GM18502 (cell line): Measurements from ENCODE around the gene CNGA4.
"Not testable (repeated sequence)": the region's sequence is repeated elsewhere in the genome, so short reads cannot be mapped to it uniquely, and the experiment has no call there.

Experiments
- ATAC-seq: cut with Tn5 transposase; IDR thresholded peaks from one replicate; pipeline ENCODE4 v1.9.1; 2021; ENCODE audit warnings: mild to moderate bottlenecking; ENCODE audit not compliant: unreplicated experiment, poor library complexity

CNGA4 gene

DNA sequence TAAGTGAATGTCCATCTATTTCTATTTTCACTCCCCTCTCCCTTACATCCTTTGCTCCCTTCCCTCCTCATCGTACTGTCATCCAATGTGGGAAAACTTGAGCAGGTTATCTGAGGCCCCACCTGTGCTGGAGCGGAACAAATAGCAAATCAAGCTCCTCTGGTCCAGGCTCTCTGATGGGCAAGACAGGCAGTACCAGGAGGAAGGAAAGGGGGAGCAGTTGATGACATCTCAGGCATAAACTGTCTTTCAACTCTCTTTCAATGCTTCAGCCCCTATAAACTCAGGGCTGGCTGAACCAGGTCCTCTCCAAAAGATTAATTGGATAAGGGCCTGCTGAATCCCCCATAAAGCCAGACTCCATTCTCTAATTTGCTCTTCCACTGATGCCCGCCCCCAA lies 19.3 kb downstream of the CNGA4 start:
- no peak for ATAC-seq

DNA sequence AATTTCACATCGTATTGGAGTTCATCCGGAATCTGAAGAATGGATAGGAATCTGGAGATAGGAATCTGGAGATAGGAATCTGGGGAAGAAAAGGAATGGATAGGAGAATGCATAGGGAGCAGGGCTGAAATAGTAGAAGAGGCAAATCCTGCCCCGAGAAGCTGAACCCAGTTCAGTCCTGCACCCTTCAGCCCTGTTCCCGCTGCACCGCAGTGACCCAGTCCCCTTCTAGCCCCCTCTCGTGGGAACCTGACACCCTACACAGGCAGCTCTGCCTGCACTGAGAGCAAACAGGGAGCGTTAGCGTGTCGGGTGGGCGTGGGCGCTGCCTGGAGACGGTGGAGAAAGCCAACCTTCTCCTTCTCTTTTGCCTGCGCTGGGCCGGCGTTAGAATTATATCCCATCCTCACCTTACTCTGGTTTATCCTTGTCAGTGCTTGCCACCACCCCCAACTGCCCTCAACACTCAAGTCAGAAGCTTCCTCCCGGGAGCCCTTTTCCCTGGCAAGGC lies 19.7 kb downstream of the CNGA4 start:
- ATAC-seq = no peak

- ATAC-seq = no peak
These were observed 21.4 kb downstream of the CNGA4 start for GRCh38 chr11:6260207-6260726.

GRCh38 chr11:6263662-6264061 lies 24.8 kb downstream of the CNGA4 start:
- no peak for ATAC-seq

GRCh38 chr11:6268820-6269219 lies 29.9 kb downstream of the CNGA4 start:
- no peak for ATAC-seq

GRCh38 chr11:6269994-6270393 lies 31.1 kb downstream of the CNGA4 start:
- no peak for ATAC-seq

DNA sequence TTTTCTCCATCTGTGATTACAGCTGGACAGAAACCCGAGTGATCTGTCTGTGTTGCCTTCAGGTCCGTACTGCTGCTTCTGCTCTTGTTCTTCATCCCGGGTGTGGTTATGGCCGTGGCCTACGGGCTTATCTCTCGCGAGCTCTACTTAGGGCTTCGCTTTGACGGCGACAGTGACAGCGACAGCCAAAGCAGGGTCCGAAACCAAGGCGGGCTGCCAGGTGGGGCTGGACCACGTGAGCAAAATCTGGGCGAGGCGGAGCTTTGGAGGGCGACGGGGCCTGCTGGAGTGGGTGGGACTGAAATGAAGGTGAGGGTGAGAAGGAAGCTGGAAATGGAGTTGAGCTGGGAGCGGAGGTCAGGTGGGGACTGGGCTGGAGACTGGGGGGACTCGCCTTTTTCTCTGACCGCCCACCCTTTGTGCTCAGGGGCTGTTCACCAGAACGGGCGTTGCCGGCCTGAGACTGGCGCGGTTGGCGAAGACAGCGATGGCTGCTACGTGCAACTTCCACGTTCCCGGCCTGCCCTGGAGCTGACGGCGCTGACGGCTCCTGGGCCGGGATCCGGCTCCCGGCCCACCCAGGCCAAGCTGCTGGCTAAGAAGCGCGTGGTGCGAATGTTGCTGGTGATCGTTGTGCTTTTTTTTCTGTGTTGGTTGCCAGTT lies 31.8 kb downstream of the CNGA4 start:
- no peak for ATAC-seq

DNA sequence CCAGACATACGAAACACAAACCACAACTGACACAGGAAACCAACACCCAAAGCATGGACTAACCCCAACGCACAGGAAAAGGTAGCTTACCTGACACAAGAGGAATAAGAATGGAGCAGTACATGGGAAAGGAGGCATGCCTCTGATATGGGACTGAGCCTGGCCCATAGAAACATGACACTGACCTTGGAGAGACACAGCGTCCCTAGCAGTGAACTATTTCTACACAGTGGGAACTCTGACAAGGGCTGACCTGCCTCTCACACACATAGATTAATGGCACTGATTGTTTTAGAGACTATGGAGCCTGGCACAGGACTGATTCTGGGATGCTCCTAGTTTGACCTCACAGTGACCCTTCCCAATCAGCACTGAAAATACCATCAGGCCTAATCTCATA lies 32.7 kb downstream of the CNGA4 start:
- no peak for ATAC-seq

DNA sequence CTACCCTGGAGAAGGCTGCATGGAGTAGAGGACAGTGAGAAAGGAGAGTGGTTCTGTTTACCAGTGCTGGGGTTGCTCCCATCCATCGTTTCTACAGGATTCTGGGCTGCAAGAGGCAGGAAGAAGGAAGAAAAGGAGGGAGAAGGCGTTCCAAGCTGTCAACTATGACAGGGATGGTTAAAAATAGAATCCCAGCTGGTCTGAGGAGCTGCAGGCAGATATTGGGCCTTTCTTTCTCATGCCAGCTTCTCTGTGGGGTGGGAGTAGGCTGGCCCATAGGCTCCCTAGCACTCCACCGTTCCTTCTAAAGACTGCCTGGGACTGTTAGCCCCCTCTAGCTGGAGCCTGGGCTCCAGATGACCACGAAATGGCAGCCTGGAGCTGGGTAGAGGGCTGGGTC lies 34.3 kb downstream of the CNGA4 start:
- no peak for ATAC-seq

- not testable (repeated sequence) for ATAC-seq
These were observed 41.9 kb downstream of the CNGA4 start for GRCh38 chr11:6280809-6281208.

DNA sequence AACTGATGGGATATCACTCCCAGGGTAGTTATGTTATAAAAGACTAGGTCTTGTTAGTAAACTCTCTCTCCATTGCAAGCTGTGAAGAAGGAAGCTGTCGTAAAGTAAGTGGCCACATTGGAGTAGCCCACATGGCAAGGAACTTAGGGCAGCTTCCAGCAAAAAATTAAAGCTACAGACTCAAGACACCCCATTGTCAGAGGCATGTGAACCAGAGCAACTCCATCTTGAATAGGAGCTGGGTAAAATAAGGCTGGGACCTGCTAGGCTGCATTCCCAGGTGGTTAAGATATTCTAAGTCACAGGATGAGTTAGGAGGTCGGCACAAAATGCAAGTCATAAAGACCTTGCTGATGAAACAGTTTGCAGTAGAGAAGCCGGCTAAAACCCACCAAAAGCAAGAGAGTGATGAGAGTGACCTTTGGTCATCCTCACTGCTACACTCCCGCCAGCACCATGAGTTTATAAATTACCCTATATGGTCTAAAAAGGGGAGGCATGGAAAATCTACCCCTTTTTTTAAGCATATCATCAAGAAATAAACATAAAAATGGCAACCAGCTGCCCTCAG lies 44.6 kb downstream of the CNGA4 start:
- no peak for ATAC-seq

- no peak for ATAC-seq
These were observed 45.4 kb downstream of the CNGA4 start for GRCh38 chr11:6284250-6284649.

GRCh38 chr11:6285019-6285418 lies 46.1 kb downstream of the CNGA4 start:
- no peak for ATAC-seq
